HG03457 (cell line): ENCODE results near the gene ST8SIA1.

Source experiments
- ATAC-seq: cut with Tn5 transposase; IDR thresholded peaks from one replicate; pipeline ENCODE4 v1.9.1; 2021; ENCODE audit warnings: moderate number of reproducible peaks; ENCODE audit not compliant: unreplicated experiment

ST8SIA1 gene

GRCh38 chr12:22284871-22285270 lies 49.6 kb downstream of the ST8SIA1 start:
- no peak for ATAC-seq

- ATAC-seq: no peak
Measured at GRCh38 chr12:22283508-22283907, 51.0 kb downstream of the ST8SIA1 start.

GRCh38 chr12:22283006-22283506 lies 51.5 kb downstream of the ST8SIA1 start:
- no peak for ATAC-seq

- no peak for ATAC-seq
Measured at GRCh38 chr12:22282283-22282682, 52.2 kb downstream of the ST8SIA1 start.

- no peak for ATAC-seq
Measured at GRCh38 chr12:22276867-22277266, 57.6 kb downstream of the ST8SIA1 start.

- ATAC-seq: no peak
Measured at GRCh38 chr12:22276313-22276712, 58.2 kb downstream of the ST8SIA1 start.

GRCh38 chr12:22275843-22276242 lies 58.7 kb downstream of the ST8SIA1 start:
- ATAC-seq: no peak

- no peak for ATAC-seq
Measured at GRCh38 chr12:22272335-22273151, 62.0 kb downstream of the ST8SIA1 start.

GRCh38 chr12:22271023-22271422 lies 63.5 kb downstream of the ST8SIA1 start:
- no peak for ATAC-seq

GRCh38 chr12:22268973-22269372 lies 65.5 kb downstream of the ST8SIA1 start:
- ATAC-seq: no peak

GRCh38 chr12:22268406-22268805 lies 66.1 kb downstream of the ST8SIA1 start:
- ATAC-seq: no peak

- ATAC-seq: no peak
Measured at GRCh38 chr12:22266101-22266500, 68.4 kb downstream of the ST8SIA1 start.

- ATAC-seq: no peak
Measured at GRCh38 chr12:22264380-22264779, 70.1 kb downstream of the ST8SIA1 start.

- ATAC-seq: no peak
Measured at GRCh38 chr12:22262309-22262708, 72.2 kb downstream of the ST8SIA1 start.

GRCh38 chr12:22257100-22257499 lies 77.4 kb downstream of the ST8SIA1 start:
- ATAC-seq: no peak

GRCh38 chr12:22256605-22257004 lies 77.9 kb downstream of the ST8SIA1 start:
- no peak for ATAC-seq

- ATAC-seq: no peak
Measured at GRCh38 chr12:22256041-22256441, 78.5 kb downstream of the ST8SIA1 start.

GRCh38 chr12:22255097-22255496 lies 79.4 kb downstream of the ST8SIA1 start:
- ATAC-seq: no peak

- ATAC-seq: no peak
Measured at GRCh38 chr12:22254478-22254877, 80.0 kb downstream of the ST8SIA1 start.

- no peak for ATAC-seq
Measured at GRCh38 chr12:22252057-22252456, 82.5 kb downstream of the ST8SIA1 start.

- no peak for ATAC-seq
Measured at GRCh38 chr12:22250762-22251161, 83.7 kb downstream of the ST8SIA1 start.

GRCh38 chr12:22248571-22249115 lies 85.9 kb downstream of the ST8SIA1 start:
- no peak for ATAC-seq
